Muscle layer of duodenum (tissue), 2 donors: ENCODE measurements around the gene C11orf42.

Experiments used
- H3K27ac ChIP-seq: one replicate; pipeline ENCODE4 v1.7.0; 2013; ENCODE audit warnings: mild to moderate bottlenecking, low read length
- H3K27me3 ChIP-seq: one replicate; pipeline ENCODE4 v1.7.0; 2013; ENCODE audit warnings: low read depth, mild to moderate bottlenecking, control low read depth, low read length
- H3K36me3 ChIP-seq, 2 donors: one replicate each; pipeline ENCODE4 v1.7.0; 2013; ENCODE audit warnings: low read length in 2 of 2, control low read depth in 1 of 2, mild to moderate bottlenecking in 1 of 2; ENCODE audit not compliant: insufficient read depth in 2 of 2, control insufficient read depth in 1 of 2
- H3K4me1 ChIP-seq, 2 donors: one replicate each; pipeline ENCODE4 v1.7.0; 2013; ENCODE audit warnings: low read length in 2 of 2, mild to moderate bottlenecking in 2 of 2, control low read depth in 1 of 2, moderate library complexity in 1 of 2; ENCODE audit not compliant: insufficient read depth in 2 of 2, control insufficient read depth in 1 of 2
- H3K4me3 ChIP-seq, 2 donors: one replicate each; pipeline ENCODE4 v1.7.0; 2013; ENCODE audit warnings: low read length in 2 of 2, low read depth in 1 of 2, mild to moderate bottlenecking in 1 of 2
- H3K9me3 ChIP-seq, 2 donors: one replicate each; pipeline ENCODE4 v1.7.0; 2013; ENCODE audit warnings: low read length in 2 of 2, control low read depth in 1 of 2, mild to moderate bottlenecking in 1 of 2; ENCODE audit not compliant: control insufficient read depth in 1 of 2
- donor health status: healthy.

C11orf42 gene

GRCh38 chr11:6201481-6201880, 3.9 kb upstream of the C11orf42 start:
- H3K4me3 ChIP-seq = no peak overlapping the region
- H3K4me1 ChIP-seq = no peaks in the 10 kb centered on the region
- H3K36me3 ChIP-seq = peaks cover 0 to 6% of the 10 kb centered on the region in 2 donors
- H3K27ac ChIP-seq = no peak overlapping the region
- H3K27me3 ChIP-seq = no peaks in the 10 kb centered on the region
- no peaks in the 10 kb centered on the region for H3K9me3 ChIP-seq

- no peaks in the 10 kb centered on the region for H3K9me3 ChIP-seq
- no peaks in the 10 kb centered on the region for H3K4me1 ChIP-seq
- no peak overlapping the region for H3K4me3 ChIP-seq
- H3K27ac ChIP-seq = no peak overlapping the region
- no peaks in the 10 kb centered on the region for H3K27me3 ChIP-seq
- peaks cover 0 to 6% of the 10 kb centered on the region in 2 donors for H3K36me3 ChIP-seq
Observed at GRCh38 chr11:6202041-6202440, 3.3 kb upstream of the C11orf42 start.

- Histone ChIP-seq H3K9me3 (no peaks in the 10 kb centered on the region), H3K4me1 (no peaks in the 10 kb centered on the region), H3K4me3 (no peak overlapping the region), H3K36me3 (peaks cover 0 to 6% of the 10 kb centered on the region in 2 donors), H3K27me3 (no peaks in the 10 kb centered on the region), H3K27ac (no peak overlapping the region)
Observed at GRCh38 chr11:6203327-6203726, 2.0 kb upstream of the C11orf42 start.

- Histone ChIP-seq H3K9me3 (no peaks in the 10 kb centered on the region), H3K27ac (no peak overlapping the region), H3K36me3 (peaks cover 2 to 13% of the 10 kb centered on the region in 2 donors), H3K27me3 (no peaks in the 10 kb centered on the region), H3K4me3 (no peak overlapping the region), H3K4me1 (no peaks in the 10 kb centered on the region)
Observed at GRCh38 chr11:6204706-6205105, 651 bp upstream of the C11orf42 start.

- H3K27me3 ChIP-seq = no peaks in the 10 kb centered on the region
- peaks cover 21% of the 10 kb centered on the region in 2 donors for H3K36me3 ChIP-seq
- H3K4me3 ChIP-seq = no peak overlapping the region
- no peaks in the 10 kb centered on the region for H3K9me3 ChIP-seq
- no peak overlapping the region for H3K27ac ChIP-seq
- no peaks in the 10 kb centered on the region for H3K4me1 ChIP-seq
Observed at GRCh38 chr11:6206456-6207180, 1.3 kb downstream of the C11orf42 start.

- peaks cover 45 to 48% of the 10 kb centered on the region in 2 donors for H3K36me3 ChIP-seq
- no peak overlapping the region for H3K27ac ChIP-seq
- no peaks in the 10 kb centered on the region for H3K27me3 ChIP-seq
- no peak overlapping the region for H3K4me3 ChIP-seq
- no peaks in the 10 kb centered on the region for H3K9me3 ChIP-seq
- H3K4me1 ChIP-seq = no peaks in the 10 kb centered on the region
Observed at GRCh38 chr11:6209801-6210200, 4.4 kb downstream of the C11orf42 start.

- H3K36me3 ChIP-seq = peaks cover 46 to 50% of the 10 kb centered on the region in 2 donors
- no peak overlapping the region for H3K27ac ChIP-seq
- no peaks in the 10 kb centered on the region for H3K4me1 ChIP-seq
- H3K9me3 ChIP-seq = no peaks in the 10 kb centered on the region
- no peaks in the 10 kb centered on the region for H3K27me3 ChIP-seq
- no peak overlapping the region for H3K4me3 ChIP-seq
Observed at GRCh38 chr11:6210274-6210955, 5.1 kb downstream of the C11orf42 start.

GRCh38 chr11:6214530-6214929, 9.2 kb downstream of the C11orf42 start:
- Histone ChIP-seq H3K27me3 (no peaks in the 10 kb centered on the region), H3K4me3 (no peak overlapping the region), H3K4me1 (no peaks in the 10 kb centered on the region), H3K9me3 (no peaks in the 10 kb centered on the region), H3K27ac (no peak overlapping the region), H3K36me3 (peaks cover 71 to 85% of the 10 kb centered on the region in 2 donors)

GRCh38 chr11:6216501-6216900, 11.1 kb downstream of the C11orf42 start:
- Histone ChIP-seq H3K27ac (no peak overlapping the region), H3K9me3 (no peaks in the 10 kb centered on the region), H3K27me3 (no peaks in the 10 kb centered on the region), H3K4me3 (no peak overlapping the region), H3K36me3 (peaks cover 76% of the 10 kb centered on the region in 2 donors), H3K4me1 (no peaks in the 10 kb centered on the region)

- H3K27me3 ChIP-seq = no peaks in the 10 kb centered on the region
- no peak overlapping the region for H3K4me3 ChIP-seq
- no peak overlapping the region for H3K27ac ChIP-seq
- peaks cover 76 to 77% of the 10 kb centered on the region in 2 donors for H3K36me3 ChIP-seq
- no peaks in the 10 kb centered on the region for H3K9me3 ChIP-seq
- H3K4me1 ChIP-seq = no peaks in the 10 kb centered on the region
Observed at GRCh38 chr11:6217722-6218121, 12.4 kb downstream of the C11orf42 start.

GRCh38 chr11:6219359-6219758, 14.0 kb downstream of the C11orf42 start:
- Histone ChIP-seq H3K36me3 (peaks cover 77 to 82% of the 10 kb centered on the region in 2 donors), H3K4me1 (no peaks in the 10 kb centered on the region), H3K27ac (peak overlapping the region; percentile 28), H3K4me3 (no peak overlapping the region), H3K27me3 (no peaks in the 10 kb centered on the region), H3K9me3 (no peaks in the 10 kb centered on the region)
